ENCODE data around the gene DYDC1. TPM values are rescaled to one million over a fixed set of nuclear protein-coding genes. Genes with fewer than 3 reads are reported as not detected.
"Not testable (repeated sequence)": the region's sequence is repeated elsewhere in the genome, so short reads cannot be mapped to it uniquely, and the experiment has no call there.

The DYDC1 gene
- total RNA-seq, 3 donors from 2014 or later (not counting 1 experiment from before 2014, with no cell fraction given), result not detected

DNA sequence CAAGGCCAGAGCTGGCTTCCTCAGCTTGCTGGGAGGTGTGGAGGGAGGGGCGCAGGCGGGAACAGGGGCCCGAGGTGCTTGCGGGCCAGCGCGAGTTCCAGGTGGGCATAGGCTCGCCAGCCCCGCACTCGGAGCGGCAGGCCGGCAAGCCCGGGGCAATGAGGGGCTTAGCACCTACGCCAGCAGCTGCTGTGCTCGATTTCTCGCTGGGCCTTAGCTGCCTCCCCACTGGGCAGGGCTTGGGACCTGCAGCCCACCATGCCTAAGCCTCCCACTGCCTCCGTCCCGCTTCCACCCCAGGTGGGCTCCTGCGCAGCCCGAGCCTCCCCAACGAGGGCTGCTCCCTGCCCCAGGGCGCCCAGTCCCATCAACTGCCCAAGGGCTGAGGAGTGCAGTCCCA, 41.2 kb downstream of the DYDC1 start:
- Histone ChIP-seq H3K4me1 (ENCODE audit: control insufficient read depth, insufficient read depth, low read length) (no peaks in the 10 kb centered on the region), H3K36me3 (ENCODE audit: control insufficient read depth, insufficient read depth, low read length) (no peaks in the 10 kb centered on the region), H3K4me3 (ENCODE audit: low read length) (no peak overlapping the region), H3K27me3 (ENCODE audit: control insufficient read depth, insufficient read depth, low read length) (no peaks in the 10 kb centered on the region), H3K9me3 (ENCODE audit: control insufficient read depth, insufficient read depth, low read length) (no peaks in the 10 kb centered on the region), H3K27ac (ENCODE audit: low read length) (no peak overlapping the region)
- Mint-ChIP-seq H3K27ac (no peak overlapping the region), H3K4me1 (no peaks in the 10 kb centered on the region), H3K4me3 (no peak overlapping the region), H3K36me3 (no peaks in the 10 kb centered on the region), H3K27me3 (ENCODE audit: low read depth in 2 of 2) (peaks cover 0 to 8% of the 10 kb centered on the region in 2 donors), H3K9me3 (no peaks in the 10 kb centered on the region)
- 93% methylated on average over 21 of the region's 21 CpGs for WGBS (ENCODE audit: insufficient coverage)
- intact Hi-C loops (cut with micrococcal nuclease), result no loop called here
- TF ChIP-seq CTCF (IDR thresholded peaks at IDR 0.05), result no peak
- ATAC-seq, result no peak
- DNase-seq, result no peak

DNA sequence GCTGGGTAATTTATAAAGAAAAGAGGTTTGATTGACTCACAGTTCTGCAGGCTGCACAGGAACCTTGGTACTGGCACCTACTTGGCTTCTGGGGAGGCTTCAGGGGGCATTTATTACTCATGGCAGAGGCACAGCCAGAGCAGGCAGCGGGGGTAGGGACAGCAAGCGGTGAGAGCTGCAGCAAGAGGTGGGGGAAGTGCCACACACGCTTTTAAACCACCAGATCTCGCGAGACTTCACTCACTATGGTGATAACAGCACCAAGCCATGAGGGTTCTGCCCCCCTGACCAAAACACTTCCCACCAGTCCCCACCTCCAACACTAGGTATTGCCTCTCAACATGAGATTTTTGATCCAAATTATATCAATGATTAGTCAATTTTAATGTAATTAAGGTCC, 43.0 kb downstream of the DYDC1 start:
- Mint-ChIP-seq H3K9me3 (no peaks in the 10 kb centered on the region), H3K27me3 (ENCODE audit: low read depth in 2 of 2) (peaks cover 0 to 8% of the 10 kb centered on the region in 2 donors), H3K36me3 (no peaks in the 10 kb centered on the region), H3K27ac (no peak overlapping the region), H3K4me1 (no peaks in the 10 kb centered on the region), H3K4me3 (no peak overlapping the region)
- no peaks in the 10 kb centered on the region for H3K9me3 ChIP-seq (ENCODE audit: control insufficient read depth, insufficient read depth, low read length)
- no peaks in the 10 kb centered on the region for H3K36me3 ChIP-seq (ENCODE audit: control insufficient read depth, insufficient read depth, low read length)
- 89% methylated on average over 5 of the region's 5 CpGs for WGBS (ENCODE audit: insufficient coverage)
- no peak overlapping the region for H3K27ac ChIP-seq (ENCODE audit: low read length)
- intact Hi-C loops (cut with micrococcal nuclease), result no loop called here
- no peak for ATAC-seq
- no peak for DNase-seq
- H3K27me3 ChIP-seq (ENCODE audit: control insufficient read depth, insufficient read depth, low read length), result no peaks in the 10 kb centered on the region
- no peak overlapping the region for H3K4me3 ChIP-seq (ENCODE audit: low read length)
- TF ChIP-seq CTCF (IDR thresholded peaks at IDR 0.05), result no peak
- H3K4me1 ChIP-seq (ENCODE audit: control insufficient read depth, insufficient read depth, low read length), result no peaks in the 10 kb centered on the region

DNA sequence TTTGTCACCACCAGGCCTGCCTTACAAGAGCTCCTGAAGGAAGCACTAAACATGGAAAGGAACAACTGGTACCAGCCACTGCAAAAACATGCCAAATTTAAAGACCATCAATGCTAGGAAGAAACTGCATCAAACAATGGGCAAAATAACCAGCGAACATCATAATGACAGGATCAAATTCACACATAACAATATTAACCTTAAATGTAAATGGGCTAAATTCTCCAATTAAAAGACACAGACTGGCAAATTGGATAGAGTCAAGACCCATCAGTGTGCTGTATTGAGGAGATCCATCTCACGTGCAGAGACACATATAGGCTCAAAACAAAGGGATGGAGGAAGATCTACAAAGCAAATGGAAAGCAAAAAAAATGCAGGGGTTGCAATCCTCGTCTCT, 50.6 kb downstream of the DYDC1 start:
- peaks cover 13 to 35% of the 10 kb centered on the region in 2 donors for H3K27me3 Mint-ChIP-seq (ENCODE audit: low read depth in 2 of 2)
- H3K36me3 ChIP-seq (ENCODE audit: control insufficient read depth, insufficient read depth, low read length); H3K4me1 ChIP-seq (ENCODE audit: control insufficient read depth, insufficient read depth, low read length); H3K9me3 Mint-ChIP-seq; H3K27ac ChIP-seq (ENCODE audit: low read length); H3K36me3 Mint-ChIP-seq; DNase-seq; H3K4me3 Mint-ChIP-seq; H3K4me1 Mint-ChIP-seq; H3K27me3 ChIP-seq (ENCODE audit: control insufficient read depth, insufficient read depth, low read length); H3K27ac Mint-ChIP-seq; ATAC-seq; H3K9me3 ChIP-seq (ENCODE audit: control insufficient read depth, insufficient read depth, low read length); intact Hi-C loops (cut with micrococcal nuclease); H3K4me3 ChIP-seq (ENCODE audit: low read length): not testable (repeated sequence)
- WGBS (ENCODE audit: insufficient coverage), result 81% methylated on average over 2 of the region's 3 CpGs

- DNase-seq (no peak), ATAC-seq (no peak)
- Histone ChIP-seq H3K27me3 (ENCODE audit: control insufficient read depth, insufficient read depth, low read length) (no peaks in the 10 kb centered on the region), H3K4me1 (ENCODE audit: control insufficient read depth, insufficient read depth, low read length) (no peaks in the 10 kb centered on the region), H3K4me3 (ENCODE audit: low read length) (no peak overlapping the region), H3K27ac (ENCODE audit: low read length) (no peak overlapping the region), H3K36me3 (ENCODE audit: control insufficient read depth, insufficient read depth, low read length) (no peaks in the 10 kb centered on the region), H3K9me3 (ENCODE audit: control insufficient read depth, insufficient read depth, low read length) (no peaks in the 10 kb centered on the region)
- no peaks in the 10 kb centered on the region for H3K4me1 Mint-ChIP-seq
- WGBS (ENCODE audit: insufficient coverage), result 60% methylated on average over 1 of the region's 3 CpGs
- H3K27ac Mint-ChIP-seq, result no peak overlapping the region
- no peak for TF ChIP-seq CTCF (IDR thresholded peaks at IDR 0.05)
- H3K9me3 Mint-ChIP-seq, result peaks cover 5 to 11% of the 10 kb centered on the region in 2 donors
- intact Hi-C loops (cut with micrococcal nuclease), result no loop called here
- peaks cover 4 to 19% of the 10 kb centered on the region in 2 donors for H3K27me3 Mint-ChIP-seq (ENCODE audit: low read depth in 2 of 2)
- no peaks in the 10 kb centered on the region for H3K36me3 Mint-ChIP-seq
- no peak overlapping the region for H3K4me3 Mint-ChIP-seq
These were observed 59.6 kb downstream of the DYDC1 start for GRCh38 chr10:80296942-80297341.

All from natural killer cell (primary cell).